Aorta (tissue), 5 donors: ENCODE data around the gene DDAH2. TPM values are rescaled to one million over a fixed set of nuclear protein-coding genes. Genes with fewer than 3 reads are reported as not detected.
A peak's percentile ranks its signal among the peaks of the same experiment; 100 is the strongest.

ENCODE experiments used
- ATAC-seq: fragments of 200-7000 bp; cut with Tn5 transposase; one replicate; pipeline ENCODE4 v1.9.1; 2022; ENCODE audit warnings: moderate library complexity; ENCODE audit not compliant: low FRiP score
- DNase-seq, 2 donors: peaks; one replicate each; pipeline ENCODE4 v3.0.0-alpha.2; 2020
- H3K27ac ChIP-seq, 2 donors: one replicate each; pipeline ENCODE4 v1.5.1; 2013; ENCODE audit warnings: low read length in 2 of 2, mild to moderate bottlenecking in 2 of 2, moderate library complexity in 2 of 2, control low read depth in 1 of 2, inconsistent platforms in 1 of 2, low read depth in 1 of 2
- H3K27me3 ChIP-seq, 2 donors: one replicate each; pipeline ENCODE4 v1.6.1; 2013; ENCODE audit warnings: control low read depth in 1 of 2, low read length in 1 of 2, mild to moderate bottlenecking in 1 of 2, moderate library complexity in 1 of 2; ENCODE audit not compliant: insufficient read depth in 2 of 2, control insufficient read depth in 1 of 2
- H3K36me3 ChIP-seq, 2 donors: one replicate each; pipeline ENCODE4 v1.6.1; 2013; ENCODE audit warnings: control low read depth in 1 of 2, low read length in 1 of 2, mild to moderate bottlenecking in 1 of 2; ENCODE audit not compliant: insufficient read depth in 2 of 2, control insufficient read depth in 1 of 2
- H3K4me1 ChIP-seq, 2 donors: one replicate each; pipeline ENCODE4 v1.6.1; 2013; ENCODE audit warnings: low read length in 2 of 2, control low read depth in 1 of 2, mild to moderate bottlenecking in 1 of 2, moderate library complexity in 1 of 2; ENCODE audit not compliant: insufficient read depth in 2 of 2, control insufficient read depth in 1 of 2
- H3K4me3 ChIP-seq, 2 donors: one replicate each; pipeline ENCODE4 v1.5.1; 2013; ENCODE audit warnings: low read length in 2 of 2, control low read depth in 1 of 2, mild to moderate bottlenecking in 1 of 2
- H3K9me3 ChIP-seq: one replicate; pipeline ENCODE4 v1.6.1; 2013; ENCODE audit warnings: mild to moderate bottlenecking, low read length; ENCODE audit not compliant: control insufficient read depth
- WGBS, 2 donors: extraction: QIAGEN DNeasy Blood & Tissue Kit; methylation state at CpG; one replicate each; pipeline ENCODE4 v1.1.7; 2013; 5-methylcytosine and 5-hydroxymethylcytosine counted together
- intact Hi-C, 2 donors: fragments of 100-400 bp; cut with DNase I; formaldehyde crosslinking; loops; one replicate each; pipeline versions ENCODE4 v1.14.2 to v1.15.0; 2022
- long read RNA-seq, 2 donors: library from polyadenylated mRNA; unstranded; transcript quantifications; one replicate each; pipeline ENCODE4 v2.0.0, GENCODE V29; 2020 to 2021
- polyA plus RNA-seq, 2 donors: library from polyadenylated mRNA; stranded (reverse); fragments of 200-250 nt; gene quantifications; one replicate each; pipeline ENCODE4 v1.2.3, GENCODE V29; 2013
- total RNA-seq, 2 donors: library from RNA; stranded (reverse); fragmentation: NEBNext Ultra II Directional; extraction: Animal tissue kit (Norgen Biotek cat#: 25700); gene quantifications; one replicate each; pipeline ENCODE4 v1.2.1, GENCODE V29; 2021
- donor health status: healthy with polysubstance abuse.
- donor health status: Bipolar disorder and iron deficiency.
- donor health status: DM: no; HTN: no; CAD: no.
- donor health status: DM: no; HTN: no; CAD: no.
- donor health status: DM: yes; HTN: yes; CAD: no.

DDAH2 gene, protein sequence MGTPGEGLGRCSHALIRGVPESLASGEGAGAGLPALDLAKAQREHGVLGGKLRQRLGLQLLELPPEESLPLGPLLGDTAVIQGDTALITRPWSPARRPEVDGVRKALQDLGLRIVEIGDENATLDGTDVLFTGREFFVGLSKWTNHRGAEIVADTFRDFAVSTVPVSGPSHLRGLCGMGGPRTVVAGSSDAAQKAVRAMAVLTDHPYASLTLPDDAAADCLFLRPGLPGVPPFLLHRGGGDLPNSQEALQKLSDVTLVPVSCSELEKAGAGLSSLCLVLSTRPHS
- 100 to 1,000 TPM; 122 to 133 TPM for total RNA-seq
- 100 to 1,000 TPM; 118 to 189 TPM for polyA plus RNA-seq
- long read RNA-seq, donor 1, transcript DDAH2-213 (7 exons, 1,688 nt) = major isoform, 333 of 500 reads
- long read RNA-seq, donor 1, transcript DDAH2-217 (4 exons, 1,682 nt) = minor isoform, 6 of 500 reads
- long read RNA-seq, donor 1, transcript DDAH2-212 (6 exons, 1,688 nt) = minor isoform, 94 of 500 reads
- long read RNA-seq, donor 1, transcript DDAH2-211 (7 exons, 1,330 nt) = minor isoform, 20 of 500 reads
- long read RNA-seq, donor 1, partial matches to known transcripts = 5 of 500 reads
- long read RNA-seq, donor 1, other reads (novel, unspliced or antisense) = 38 of 500 reads
- long read RNA-seq, donor 2, transcript DDAH2-213 (7 exons, 1,688 nt) = major isoform, 78 of 144 reads
- long read RNA-seq, donor 2, transcript DDAH2-212 (6 exons, 1,688 nt) = minor isoform, 43 of 144 reads
- long read RNA-seq, donor 2, partial matches to known transcripts = 4 of 144 reads
- long read RNA-seq, donor 2, other reads (novel, unspliced or antisense) = 10 of 144 reads

DNA sequence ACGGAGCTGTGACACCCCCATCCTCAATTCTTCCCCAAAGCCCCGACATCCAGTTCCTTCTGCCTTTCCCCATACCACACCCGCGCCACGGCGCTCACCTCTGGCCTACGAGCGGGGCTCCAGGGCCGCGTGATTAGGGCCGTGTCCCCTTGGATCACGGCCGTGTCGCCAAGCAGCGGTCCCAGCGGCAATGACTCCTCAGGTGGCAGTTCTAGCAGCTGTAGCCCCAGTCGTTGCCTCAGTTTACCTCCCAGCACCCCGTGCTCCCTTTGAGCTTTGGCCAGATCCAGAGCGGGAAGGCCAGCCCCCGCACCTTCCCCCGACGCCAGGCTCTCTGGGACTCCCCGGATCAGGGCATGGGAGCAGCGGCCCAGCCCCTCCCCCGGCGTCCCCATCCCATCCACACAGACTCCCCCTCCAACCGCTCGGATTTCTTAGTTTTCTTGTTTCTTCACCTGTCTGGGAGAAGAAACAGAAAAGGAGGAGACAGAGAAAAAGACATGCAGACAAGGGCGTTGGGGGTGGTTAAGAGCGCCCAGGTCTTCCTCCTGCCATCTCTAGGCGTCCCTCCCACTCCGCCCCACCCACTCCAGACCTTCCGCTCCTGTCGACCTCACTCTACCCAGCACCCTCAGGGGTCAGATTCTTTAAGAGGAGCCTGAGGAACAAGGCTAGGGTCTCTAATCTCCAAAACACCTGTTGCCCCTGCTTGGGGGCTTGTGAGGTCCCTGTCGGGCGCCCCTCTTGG, at the start of gene DDAH2:
Gene DDAH2, minus strand, starts transcription at position 533 of the 748 bp plus-strand sequence. Its CDS starts 138 bp downstream, at position 395.
- Histone ChIP-seq H3K27ac (peak within 1 kb of the TSS; percentile 88 to 94), H3K27me3 (no peaks in the 10 kb centered on the region), H3K4me1 (no peaks in the 10 kb centered on the region), H3K4me3 (peak within 1 kb of the TSS; percentile 83 to 92), H3K36me3 (peaks cover 2% of the 10 kb centered on the region in 2 donors), H3K9me3 (no peaks in the 10 kb centered on the region)
- ATAC-seq = peak; percentile 47
- intact Hi-C loops = loop anchor here in 1 of 2 donors (1.0 to 5.0 kb wide), 3 partner anchors 48 to 223 kb away; partner anchors contain the start of genes HSPA1B and LY6G5C
- 3 to 4% methylated on average over 36 of the region's 36 CpGs for WGBS, 2 donors
- DNase-seq = peak; percentile 63 to 79

DNA sequence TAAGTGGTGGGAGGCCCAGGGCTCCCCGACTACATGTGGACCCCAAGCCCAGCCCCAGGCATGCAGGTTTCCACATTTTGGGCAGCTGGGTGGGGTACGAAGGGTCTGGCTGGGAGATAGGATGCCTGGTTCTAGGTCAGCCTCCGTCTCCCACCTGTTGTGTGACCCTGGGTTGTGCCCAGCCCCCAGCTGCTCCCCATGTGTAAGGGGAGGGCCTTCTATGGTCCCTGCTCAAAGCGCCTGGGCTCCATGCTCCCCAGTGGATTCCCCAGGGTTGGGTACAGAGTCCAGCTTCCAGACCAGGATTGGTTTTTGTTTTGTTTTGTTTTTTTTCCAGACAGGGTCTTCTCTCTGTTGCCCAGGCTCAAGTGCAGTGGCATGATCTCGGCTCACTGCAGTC, 49.1 kb upstream of the DDAH2 start:
- H3K27me3 ChIP-seq = no peaks in the 10 kb centered on the region
- 95 to 96% methylated on average over 5 of the region's 5 CpGs for WGBS, 2 donors
- intact Hi-C loops = no loop called here
- no peaks in the 10 kb centered on the region for H3K4me1 ChIP-seq
- DNase-seq = no peak
- no peak overlapping the region for H3K4me3 ChIP-seq
- ATAC-seq = no peak
- H3K9me3 ChIP-seq = no peaks in the 10 kb centered on the region
- H3K36me3 ChIP-seq = peaks cover 0 to 2% of the 10 kb centered on the region in 2 donors
- no peak overlapping the region for H3K27ac ChIP-seq

DNA sequence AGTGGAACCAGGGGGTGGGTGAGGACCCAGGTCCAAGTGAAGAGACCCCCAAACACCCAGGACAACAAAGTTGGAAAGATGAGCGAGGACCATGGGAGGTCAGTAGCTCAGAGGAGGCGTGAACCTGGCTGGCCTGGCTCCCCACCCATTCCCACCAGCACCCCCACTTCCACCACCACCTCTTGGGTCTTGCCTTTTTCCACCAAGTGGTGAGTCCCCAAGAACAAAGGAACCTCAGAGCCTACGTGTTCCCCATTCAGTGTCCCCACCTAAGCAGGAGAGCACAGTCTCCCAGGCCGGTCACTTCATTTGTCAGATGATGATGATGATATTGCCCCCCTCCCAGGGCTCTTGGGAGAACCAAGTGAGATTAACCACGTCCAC, 48.6 kb upstream of the DDAH2 start:
- DNase-seq (no peak), ATAC-seq (no peak)
- WGBS, 2 donors = 89 to 94% methylated on average over 5 of the region's 5 CpGs
- no peak overlapping the region for H3K27ac ChIP-seq
- H3K36me3 ChIP-seq = peaks cover 0 to 2% of the 10 kb centered on the region in 2 donors
- intact Hi-C loops = no loop called here
- H3K4me1 ChIP-seq = no peaks in the 10 kb centered on the region
- H3K27me3 ChIP-seq = no peaks in the 10 kb centered on the region
- H3K9me3 ChIP-seq = no peaks in the 10 kb centered on the region
- no peak overlapping the region for H3K4me3 ChIP-seq

DNA sequence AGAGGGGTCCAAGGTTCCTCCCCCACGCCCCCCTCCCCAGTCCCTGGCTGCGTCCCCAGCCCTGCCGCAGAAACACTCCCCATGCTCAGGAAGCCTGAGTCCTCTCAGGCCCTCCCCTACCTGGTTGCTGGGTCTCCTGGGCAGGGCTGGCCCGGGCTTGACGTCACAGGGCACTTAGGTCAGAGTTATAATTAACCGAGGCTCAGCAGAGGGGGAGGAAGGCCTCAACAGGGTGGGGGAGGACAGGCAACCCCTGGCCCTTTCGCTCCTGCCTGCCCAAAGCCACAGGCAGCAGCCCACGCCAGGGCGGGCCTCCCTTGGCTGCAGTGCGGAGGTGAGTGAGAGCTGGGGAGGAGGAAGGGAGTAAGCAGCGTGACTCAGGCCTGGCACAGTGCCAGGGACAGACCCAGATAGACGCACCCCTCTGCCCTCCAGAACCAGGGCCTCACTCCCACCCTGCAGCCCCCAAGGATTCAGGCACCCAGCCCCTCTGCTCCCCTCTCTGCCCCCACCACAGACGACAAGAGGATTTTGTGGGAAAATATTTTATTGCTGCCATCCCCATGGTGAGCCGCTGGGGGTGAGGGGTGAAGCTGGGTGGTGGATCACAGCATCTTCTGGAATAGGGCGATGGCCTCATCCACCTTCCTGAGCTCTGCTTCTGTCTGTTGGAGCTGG, 48.0 kb upstream of the DDAH2 start, which contains the start of gene VWA7:
Gene VWA7, minus strand, starts transcription at position 340 of the 678 bp plus-strand sequence. CDS start 549 bp downstream, outside the sequence.
- H3K36me3 ChIP-seq = peaks cover 0 to 2% of the 10 kb centered on the region in 2 donors
- DNase-seq (peak; percentile 70 to 88), ATAC-seq (peak; percentile 44)
- WGBS, 2 donors = 14 to 16% methylated on average over 15 of the region's 15 CpGs
- no peak within 1 kb of the TSS for H3K4me3 ChIP-seq
- no peaks in the 10 kb centered on the region for H3K27me3 ChIP-seq
- intact Hi-C loops = no loop called here
- no peaks in the 10 kb centered on the region for H3K9me3 ChIP-seq
- H3K4me1 ChIP-seq = no peaks in the 10 kb centered on the region
- H3K27ac ChIP-seq = no peak within 1 kb of the TSS

DNA sequence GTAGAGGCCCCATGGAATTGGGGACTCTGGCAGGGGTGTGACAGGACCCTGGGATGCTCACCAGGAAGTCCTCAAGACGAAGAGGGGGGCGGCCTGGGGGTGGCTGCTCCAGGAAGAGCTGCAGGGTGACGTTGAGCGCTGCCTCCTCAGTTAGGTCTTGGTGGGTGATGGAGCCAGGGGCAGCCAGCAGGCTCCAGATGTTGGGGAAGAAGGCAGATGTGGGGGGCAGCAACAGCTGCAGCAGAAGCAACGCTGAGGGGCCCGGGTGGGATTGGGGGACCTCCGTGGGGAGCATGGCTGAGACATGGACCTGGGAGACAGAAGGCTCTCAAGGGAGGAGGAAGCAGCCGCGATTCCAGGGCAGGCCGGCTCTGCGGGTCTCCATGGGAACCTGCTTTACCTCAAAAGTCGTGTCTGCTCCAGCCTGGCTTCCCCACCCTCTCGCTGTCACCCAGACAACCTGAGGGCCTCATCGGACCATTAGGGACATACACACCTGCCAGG, 47.4 kb upstream of the DDAH2 start:
- H3K36me3 ChIP-seq = peaks cover 0 to 2% of the 10 kb centered on the region in 2 donors
- no peak for ATAC-seq
- 48 to 54% methylated on average over 13 to 14 of the region's 14 CpGs for WGBS, 2 donors
- intact Hi-C loops = no loop called here
- no peaks in the 10 kb centered on the region for H3K4me1 ChIP-seq
- no peaks in the 10 kb centered on the region for H3K9me3 ChIP-seq
- H3K4me3 ChIP-seq = no peak overlapping the region
- DNase-seq = no peak
- no peaks in the 10 kb centered on the region for H3K27me3 ChIP-seq
- H3K27ac ChIP-seq = no peak overlapping the region

DNA sequence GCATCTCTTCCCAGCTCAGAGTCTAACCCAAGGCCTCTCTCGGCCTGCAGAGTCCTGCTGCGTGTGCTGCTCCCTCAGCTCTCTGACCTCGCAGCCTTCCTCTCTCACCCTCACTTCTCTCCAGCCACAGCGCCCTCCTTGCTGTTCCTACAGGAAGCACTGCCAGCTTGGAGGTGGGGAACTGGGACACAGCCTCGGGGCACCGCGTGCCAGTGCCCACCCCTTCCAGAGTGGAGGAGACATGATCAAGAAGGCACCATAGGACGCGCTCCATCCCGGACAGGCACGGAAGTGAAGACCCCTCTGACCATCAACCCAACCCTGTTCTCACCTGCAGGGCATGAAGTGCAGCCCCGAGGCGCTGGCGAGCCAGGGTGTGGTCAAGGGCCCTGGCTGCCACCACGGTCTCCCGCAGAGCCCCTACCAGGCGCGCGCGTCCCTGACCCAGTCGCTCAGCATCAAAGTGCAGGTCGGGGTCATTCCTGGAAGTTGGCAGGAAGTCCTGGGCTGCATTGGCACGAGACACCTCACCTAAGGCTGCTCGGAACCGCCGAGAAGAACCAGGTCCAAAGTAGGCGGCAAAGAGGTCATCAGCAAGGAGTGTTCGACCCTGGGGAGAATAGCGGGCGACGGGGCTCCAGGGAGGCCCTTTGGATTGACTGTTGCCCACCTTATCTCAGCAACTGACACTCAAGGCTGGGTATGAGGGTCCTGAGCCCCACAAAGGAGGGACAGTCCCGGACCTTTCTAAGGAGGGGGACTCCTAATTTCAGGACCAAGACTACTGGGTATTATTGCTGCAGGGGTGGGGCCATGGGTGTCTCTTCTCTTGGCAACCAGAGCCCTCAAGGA, 46.8 kb upstream of the DDAH2 start:
- ATAC-seq (no peak), DNase-seq (no peak)
- peaks cover 0 to 1% of the 10 kb centered on the region in 2 donors for H3K36me3 ChIP-seq
- H3K4me1 ChIP-seq = no peaks in the 10 kb centered on the region
- no peaks in the 10 kb centered on the region for H3K27me3 ChIP-seq
- no peak overlapping the region for H3K27ac ChIP-seq
- no peak overlapping the region for H3K4me3 ChIP-seq
- H3K9me3 ChIP-seq = no peaks in the 10 kb centered on the region
- intact Hi-C loops = no loop called here
- WGBS, 2 donors = 90% methylated on average over 32 of the region's 32 CpGs

DNA sequence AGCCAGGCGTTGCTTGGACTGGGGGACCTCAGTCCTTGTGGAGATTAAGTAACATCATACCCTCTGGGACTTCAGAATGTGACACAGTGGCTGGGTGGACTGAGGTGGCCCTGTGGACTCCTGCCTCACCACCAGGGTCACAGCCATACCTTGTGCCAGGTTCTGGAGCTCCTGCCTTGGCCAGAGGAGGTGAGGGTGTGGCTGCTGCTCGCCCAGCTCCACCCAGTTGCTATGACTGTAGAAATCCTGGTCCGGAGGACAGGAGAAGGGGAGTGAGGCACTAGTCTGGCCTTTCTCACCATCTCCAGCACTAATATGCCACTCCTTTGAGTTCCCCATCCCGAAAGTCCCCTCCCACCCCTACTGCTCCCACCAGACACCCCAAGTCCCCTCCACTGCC, 46.1 kb upstream of the DDAH2 start:
- DNase-seq (no peak), ATAC-seq (no peak)
- no peak overlapping the region for H3K27ac ChIP-seq

More for the DNA sequence above, 46.1 kb upstream of the DDAH2 start:
- H3K36me3 ChIP-seq = no peaks in the 10 kb centered on the region
- H3K4me3 ChIP-seq = no peak overlapping the region
- intact Hi-C loops = no loop called here
- no peaks in the 10 kb centered on the region for H3K9me3 ChIP-seq
- H3K27me3 ChIP-seq = no peaks in the 10 kb centered on the region
- WGBS, 2 donors = 88 to 90% methylated on average over 4 of the region's 4 CpGs
- no peaks in the 10 kb centered on the region for H3K4me1 ChIP-seq
